HepG2 (cell line): ENCODE measurements around the gene TTN. TPM values are rescaled to one million over a fixed set of nuclear protein-coding genes. Genes with fewer than 3 reads are reported as not detected.

Source experiments
- ATAC-seq: fragments of 200-7000 bp; cut with Tn5 transposase; 3 replicates; pipeline ENCODE4 v1.9.1; 2020; ENCODE audit warnings: mild to moderate bottlenecking, moderate library complexity
- BruUV-seq: library from RNA; stranded (reverse); fragments of 400-500 nt; replicated peaks from 2 replicates; lab custom pipeline; 2021; lab: Mats Ljungman, UMichigan
- CTCF ChIA-PET: fragments of 300-600 bp; formaldehyde crosslinking; extraction: SDS; loops from one replicate; lab custom pipeline; 2021; ENCODE audit warnings: low total read pairs, inconsistent platforms, low intra/inter-chr PET ratio; lab: Yijun Ruan, JAX
- POLR2A ChIA-PET: fragments of 350-600 bp; sonication (Branson Sonifier 250); formaldehyde crosslinking; loops from one replicate; lab custom pipeline; 2020; ENCODE audit warnings: antibody characterized with exemption, inconsistent platforms; lab: Yijun Ruan, JAX
- DNase-seq: peaks from one replicate; pipeline ENCODE4 v3.0.0-alpha.2; 2015; ENCODE audit warnings: low spot score
- FAIRE-seq: peaks from 3 replicates; lab custom pipeline; 2011; peaks lifted over from hg19 to GRCh38; lab: Jason Lieb, UNC
- H2AFZ ChIP-seq: one replicate; pipeline ENCODE4 v1.6.1; 2011; ENCODE audit warnings: low read length, inconsistent platforms
- H3K27ac ChIP-seq: fragments of 300-600 bp; 3 replicates; pipeline ENCODE4 v1.8.0; 2011; ENCODE audit warnings: mixed run types, mild to moderate bottlenecking, mixed read lengths, low read length, inconsistent platforms; ENCODE audit not compliant: insufficient read depth; ENCODE audit errors: extremely low read length
- H3K27me3 ChIP-seq, 2 experiments: fragments of 200-600 bp in 1 of 2; 2 replicates in 1 of 2; 3 replicates in 1 of 2; pipeline versions ENCODE4 v1.6.0 to v1.8.0; 2011; ENCODE audit warnings: low read length in 2 of 2, mild to moderate bottlenecking in 2 of 2, moderate library complexity in 2 of 2, inconsistent platforms in 1 of 2; ENCODE audit not compliant: insufficient read depth in 2 of 2, control insufficient read depth in 1 of 2
- H3K36me3 ChIP-seq, 2 experiments: fragments of 200-600 bp in 1 of 2; replicated peaks in 1 of 2; 2 replicates in 1 of 2; 3 replicates in 1 of 2; pipeline versions ENCODE4 v1.5.1 to v1.8.0; 2011; ENCODE audit warnings: low read length in 2 of 2, inconsistent platforms in 1 of 2; ENCODE audit not compliant: insufficient read depth in 2 of 2, control insufficient read depth in 1 of 2
- H3K4me1 ChIP-seq: 2 replicates; pipeline ENCODE4 v1.5.1; 2012; ENCODE audit warnings: low read length, inconsistent platforms; ENCODE audit not compliant: insufficient read depth
- H3K4me2 ChIP-seq: 2 replicates; pipeline ENCODE4 v1.6.0; 2011; ENCODE audit warnings: low read depth, low read length, inconsistent platforms
- H3K4me3 ChIP-seq, 3 experiments: fragments of 200-600 bp in 1 of 3; sonication (generic), shearing (Covaris generic) in 1 of 3; replicated peaks in 1 of 3; 2 replicates each; pipeline ENCODE4 v1.5.1; 2011 to 2016; ENCODE audit warnings: low read length in 3 of 3, inconsistent platforms in 2 of 3, low read depth in 2 of 3, mild to moderate bottlenecking in 2 of 3, control low read depth in 1 of 3, mixed read lengths in 1 of 3; ENCODE audit not compliant: insufficient read depth in 1 of 3
- H3K79me2 ChIP-seq: one replicate; pipeline ENCODE4 v1.6.1; 2011; ENCODE audit warnings: low read length, inconsistent platforms; ENCODE audit not compliant: insufficient read depth
- H3K9ac ChIP-seq: 2 replicates; pipeline ENCODE4 v1.6.0; 2011; ENCODE audit warnings: mild to moderate bottlenecking, low read depth, low read length, inconsistent platforms; ENCODE audit not compliant: insufficient read depth
- H3K9me3 ChIP-seq: 2 replicates; pipeline ENCODE4 v1.5.1; 2012; ENCODE audit warnings: mild to moderate bottlenecking, low read length
- H4K20me1 ChIP-seq: 2 replicates; pipeline ENCODE4 v1.6.0; 2011; ENCODE audit warnings: inconsistent platforms, mild to moderate bottlenecking, low read length, moderate library complexity; ENCODE audit not compliant: insufficient read depth
- CC2D1A ChIP-seq: sonication (generic); formaldehyde crosslinking; IDR thresholded peaks from 2 replicates; pipeline ENCODE4 v1.8.1; 2023; ENCODE audit warnings: mild to moderate bottlenecking, missing genetic modification reagents
- MEIS2 ChIP-seq: sonication (generic); formaldehyde crosslinking; IDR thresholded peaks from 2 replicates; pipeline ENCODE4 v1.9.0; 2021; ENCODE audit warnings: mild to moderate bottlenecking, missing genetic modification reagents
- MTF2 ChIP-seq: sonication (generic); formaldehyde crosslinking; IDR thresholded peaks from 2 replicates; pipeline ENCODE4 v1.5.0; 2020; ENCODE audit warnings: missing genetic modification reagents, borderline replicate concordance
- SMYD3 ChIP-seq: sonication (generic); formaldehyde crosslinking; IDR thresholded peaks from 2 replicates; pipeline ENCODE4 v1.8.1; 2023; ENCODE audit warnings: mild to moderate bottlenecking, missing genetic modification reagents
- SOX5 ChIP-seq: IDR thresholded peaks from 2 replicates; pipeline ENCODE4 v1.6.1; 2016; ENCODE audit warnings: borderline replicate concordance
- ZMAT5 ChIP-seq: sonication (generic); formaldehyde crosslinking; IDR thresholded peaks from 2 replicates; pipeline ENCODE4 v1.5.0; 2020; ENCODE audit warnings: mild to moderate bottlenecking, low read depth, missing genetic modification reagents, borderline replicate concordance
- ZNF747 ChIP-seq: sonication (generic); formaldehyde crosslinking; IDR thresholded peaks from 2 replicates; pipeline ENCODE4 v1.8.1; 2023; ENCODE audit warnings: missing genetic modification reagents, mild to moderate bottlenecking, borderline replicate concordance
- ZNF792 ChIP-seq: IDR thresholded peaks from 2 replicates; pipeline ENCODE4 v1.6.1; 2016
- WGBS: methylation state at CpG from one replicate; pipeline ENCODE4 v1.1.6; 2017; ENCODE audit warnings: low lambda C conversion rate; 5-methylcytosine and 5-hydroxymethylcytosine counted together
- in situ Hi-C: cut with HindIII; loops from 2 replicates; pipeline ENCODE4 v1.10.0; 2017; ENCODE audit warnings: low pct_unique_long_range_greater_than_20kb; ENCODE audit not compliant: extremely low pct_ligation_motif_present
- intact Hi-C: fragments of 100-400 bp; cut with micrococcal nuclease; formaldehyde crosslinking; loops from one replicate; pipeline ENCODE4 v1.10.0; 2022; ENCODE audit not compliant: unreplicated experiment
- polyA plus RNA-seq, 8 experiments: library from polyadenylated mRNA; depleted of rRNA in 3 of 8; stranded (reverse) in 7 of 8; unstranded in 1 of 8; fragments of >200 nt; fragmentation: Illumina TruSeq in 4 of 8; extraction: Trizol in 4 of 8; gene quantifications; 2 replicates each; pipeline versions ENCODE4 v1.2.1 to v1.2.3, GENCODE V29; 2011 to 2016; ENCODE audit warnings: low read depth in 4 of 8, missing spikeins in 1 of 8, mixed read lengths in 1 of 8; ENCODE audit not compliant: insufficient read depth in 1 of 8
- total RNA-seq, 5 experiments: library from RNA; depleted of rRNA; stranded (reverse); fragments of >200 nt; fragmentation: Illumina TruSeq; extraction: Trizol; gene quantifications; 2 replicates each; pipeline ENCODE4 v1.2.3, GENCODE V29; 2016; ENCODE audit warnings: low read depth in 1 of 5
- TF ChIP-seq, protein P1 (sequence below): IDR thresholded peaks from 2 replicates; pipeline ENCODE4 v1.6.1; 2016

TTN gene
- total and polyA plus RNA-seq, 2 of the 13 experiments (the other 11 are each of a cell fraction or from before 2014, with no cell fraction given), result under 0.01 TPM

DNA sequence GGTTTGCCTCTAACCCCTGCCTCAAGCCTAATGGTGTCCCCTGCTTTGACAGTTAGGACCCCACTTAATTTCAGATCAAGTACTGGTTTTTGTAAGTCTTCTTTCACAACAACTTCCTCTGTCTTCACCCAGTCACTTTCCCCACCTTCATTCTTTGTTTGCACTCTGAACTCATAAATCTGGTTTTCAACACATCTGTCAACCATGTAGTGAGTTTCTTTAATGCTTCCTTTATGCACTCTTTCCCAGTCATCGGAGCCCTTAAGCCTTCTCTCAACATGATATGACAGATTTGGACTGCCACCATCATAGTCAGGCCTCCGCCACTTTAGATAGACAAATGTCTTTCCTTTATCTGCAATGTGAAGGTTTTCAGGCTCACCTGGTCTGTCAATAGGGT is 217.9 kb downstream of the TTN start (continued):
- TF ChIP-seq, protein P1, sequence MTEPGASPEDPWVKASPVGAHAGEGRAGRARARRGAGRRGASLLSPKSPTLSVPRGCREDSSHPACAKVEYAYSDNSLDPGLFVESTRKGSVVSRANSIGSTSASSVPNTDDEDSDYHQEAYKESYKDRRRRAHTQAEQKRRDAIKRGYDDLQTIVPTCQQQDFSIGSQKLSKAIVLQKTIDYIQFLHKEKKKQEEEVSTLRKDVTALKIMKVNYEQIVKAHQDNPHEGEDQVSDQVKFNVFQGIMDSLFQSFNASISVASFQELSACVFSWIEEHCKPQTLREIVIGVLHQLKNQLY, result no peak
- TF ChIP-seq SMYD3 (CRISPR knock-in tag), result no peak

GRCh38 chr2:178584666-178585065 is 222.6 kb downstream of the TTN start:
- Histone ChIP-seq H4K20me1 (no peaks in the 10 kb centered on the region), H3K4me2 (no peak overlapping the region), H3K4me3 (no peak overlapping the region), H3K27ac (no peak overlapping the region), H3K36me3 (no peaks in the 10 kb centered on the region), H3K9ac (no peak overlapping the region), H2AFZ (no peak overlapping the region), H3K27me3 (peaks cover 0 to 7% of the 10 kb centered on the region in 2 experiments; a peak in 1 of 5 replicates), H3K79me2 (no peaks in the 10 kb centered on the region), H3K4me1 (no peaks in the 10 kb centered on the region), H3K9me3 (no peaks in the 10 kb centered on the region)
- ATAC-seq (no peak), FAIRE-seq (no peak), DNase-seq (no peak)
- no peak for TF ChIP-seq CC2D1A (CRISPR knock-in tag)
- TF ChIP-seq ZNF747 (CRISPR knock-in tag), result no peak
- no peak for TF ChIP-seq MEIS2 (CRISPR knock-in tag)
- no peak for TF ChIP-seq ZMAT5 (CRISPR knock-in tag)
- no peak for TF ChIP-seq ZNF792 (CRISPR knock-in tag)
- TF ChIP-seq SOX5, result no peak
- no peak for TF ChIP-seq MTF2 (CRISPR knock-in tag)
- WGBS, result 38% methylated on average over 10 of the region's 10 CpGs
- in situ Hi-C loops (no loop called here), intact Hi-C loops (loop anchor here (1.0 kb wide), 1 partner anchor 41 kb away; no protein-coding TSS in a partner anchor)
- no TSS peak for BruUV-seq
- POLR2A ChIA-PET, result no interaction called here
- CTCF ChIA-PET, result no interaction called here
